Measurements from ENCODE around the gene L3MBTL4. TPM values are rescaled to one million over a fixed set of nuclear protein-coding genes. Genes with fewer than 3 reads are reported as not detected.

The L3MBTL4 gene
- total and polyA plus RNA-seq, 11 donors, result 0.27 to 3.3 (median 1.2) TPM

DNA sequence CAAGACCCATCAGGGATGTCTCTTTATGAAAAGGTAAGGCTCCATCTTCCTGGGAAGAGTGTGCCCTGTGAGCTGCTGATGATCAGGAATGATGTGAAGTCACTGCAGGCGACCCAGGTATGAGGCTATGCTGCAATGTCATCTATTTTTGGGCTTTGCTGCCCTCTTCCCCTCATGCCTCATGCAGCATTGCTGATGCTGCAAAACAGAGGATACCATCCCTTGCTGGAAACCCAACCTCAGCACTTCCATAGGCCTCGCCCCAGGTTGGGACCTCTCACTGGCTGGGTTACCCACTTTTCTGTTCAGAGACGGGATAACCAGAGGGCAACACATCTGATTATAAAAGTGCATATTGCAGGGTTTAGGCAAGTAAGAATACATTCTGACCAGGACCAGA is 255.8 kb downstream of the L3MBTL4 start:
- intact Hi-C loops (cut with DNase I), result no loop called here
- Histone ChIP-seq H3K27ac (no peak overlapping the region), H3K36me3 (no peaks in the 10 kb centered on the region), H3K4me3 (no peak overlapping the region), H3K9me3 (peaks cover 0 to 13% (median 4%) of the 10 kb centered on the region in 12 donors), H3K27me3 (no peaks in the 10 kb centered on the region), H3K4me1 (peaks cover 0 to 5% (median 0%) of the 10 kb centered on the region in 12 donors)
- TF ChIP-seq POLR2A (IDR thresholded peaks at IDR 0.05), result no peak
- TF ChIP-seq, protein P1, sequence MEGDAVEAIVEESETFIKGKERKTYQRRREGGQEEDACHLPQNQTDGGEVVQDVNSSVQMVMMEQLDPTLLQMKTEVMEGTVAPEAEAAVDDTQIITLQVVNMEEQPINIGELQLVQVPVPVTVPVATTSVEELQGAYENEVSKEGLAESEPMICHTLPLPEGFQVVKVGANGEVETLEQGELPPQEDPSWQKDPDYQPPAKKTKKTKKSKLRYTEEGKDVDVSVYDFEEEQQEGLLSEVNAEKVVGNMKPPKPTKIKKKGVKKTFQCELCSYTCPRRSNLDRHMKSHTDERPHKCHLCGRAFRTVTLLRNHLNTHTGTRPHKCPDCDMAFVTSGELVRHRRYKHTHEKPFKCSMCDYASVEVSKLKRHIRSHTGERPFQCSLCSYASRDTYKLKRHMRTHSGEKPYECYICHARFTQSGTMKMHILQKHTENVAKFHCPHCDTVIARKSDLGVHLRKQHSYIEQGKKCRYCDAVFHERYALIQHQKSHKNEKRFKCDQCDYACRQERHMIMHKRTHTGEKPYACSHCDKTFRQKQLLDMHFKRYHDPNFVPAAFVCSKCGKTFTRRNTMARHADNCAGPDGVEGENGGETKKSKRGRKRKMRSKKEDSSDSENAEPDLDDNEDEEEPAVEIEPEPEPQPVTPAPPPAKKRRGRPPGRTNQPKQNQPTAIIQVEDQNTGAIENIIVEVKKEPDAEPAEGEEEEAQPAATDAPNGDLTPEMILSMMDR (IDR thresholded peaks at IDR 0.05), result no peak
- ATAC-seq (no peak), DNase-seq (no peak)
- 91 to 94% (median 93%) methylated on average over 2 to 3 of the region's 3 CpGs for WGBS, 4 donors

DNA sequence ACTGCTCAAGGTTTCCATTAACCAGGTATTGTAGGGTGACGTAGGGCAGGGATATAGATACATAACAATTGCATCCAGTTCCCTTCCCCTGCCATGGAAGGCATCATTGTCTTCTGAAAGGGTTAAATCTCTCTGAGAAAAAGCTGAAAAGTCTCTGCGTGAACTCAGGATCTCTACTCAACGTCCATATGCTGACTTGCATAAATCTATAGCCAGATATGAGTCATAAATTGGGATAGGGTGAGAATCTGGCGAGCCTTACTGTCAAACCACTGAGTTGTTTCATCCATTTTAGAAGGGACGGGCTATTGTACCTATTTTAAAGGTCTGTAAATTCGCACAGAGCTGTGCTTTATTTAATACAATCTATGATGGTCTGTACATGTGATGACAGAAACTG is 258.3 kb downstream of the L3MBTL4 start:
- WGBS, 4 donors, result 81 to 87% (median 82%) methylated on average over 6 of the region's 6 CpGs

DNA sequence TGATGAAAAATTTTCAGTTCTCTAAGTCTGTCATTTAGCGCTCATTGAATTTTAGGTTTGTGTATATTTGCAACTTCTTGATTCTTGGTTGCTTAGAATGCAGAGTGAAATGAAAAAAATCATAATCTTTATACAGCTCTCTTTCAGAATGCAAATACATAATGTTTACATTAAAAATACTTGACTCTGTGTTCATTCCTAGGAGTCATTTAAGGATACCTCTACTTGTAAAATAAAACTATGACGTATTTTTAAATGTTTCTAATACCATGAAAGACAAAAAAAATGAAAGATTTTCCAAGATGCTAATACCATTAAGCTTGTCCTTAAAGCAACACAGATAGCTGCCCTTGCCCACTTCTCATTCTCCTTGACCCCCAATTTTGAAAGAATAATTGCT is 259.0 kb downstream of the L3MBTL4 start:
- Histone ChIP-seq H3K36me3 (no peaks in the 10 kb centered on the region), H3K27me3 (no peaks in the 10 kb centered on the region), H3K27ac (no peak overlapping the region), H3K9me3 (peaks cover 0 to 13% (median 0%) of the 10 kb centered on the region in 12 donors), H3K4me3 (no peak overlapping the region), H3K4me1 (peaks cover 0 to 5% (median 0%) of the 10 kb centered on the region in 12 donors)
- no peak for TF ChIP-seq POLR2A (IDR thresholded peaks at IDR 0.05)
- TF ChIP-seq, protein P1 (IDR thresholded peaks at IDR 0.05), result no peak
- ATAC-seq (no peak), DNase-seq (no peak)
- WGBS, 4 donors, result 91 to 98% (median 93%) methylated on average over 2 of the region's 2 CpGs
- intact Hi-C loops (cut with DNase I), result no loop called here

More for the DNA sequence above, 258.3 kb downstream of the L3MBTL4 start:
- Histone ChIP-seq H3K36me3 (no peaks in the 10 kb centered on the region), H3K27ac (no peak overlapping the region), H3K4me3 (no peak overlapping the region), H3K27me3 (no peaks in the 10 kb centered on the region), H3K4me1 (peaks cover 0 to 5% (median 0%) of the 10 kb centered on the region in 12 donors), H3K9me3 (peaks cover 0 to 13% (median 0%) of the 10 kb centered on the region in 12 donors)
- ATAC-seq, result no peak
- no peak for DNase-seq
- no peak for TF ChIP-seq POLR2A (IDR thresholded peaks at IDR 0.05)
- TF ChIP-seq, protein P1 (IDR thresholded peaks at IDR 0.05), result no peak
- intact Hi-C loops (cut with DNase I), result no loop called here

DNA sequence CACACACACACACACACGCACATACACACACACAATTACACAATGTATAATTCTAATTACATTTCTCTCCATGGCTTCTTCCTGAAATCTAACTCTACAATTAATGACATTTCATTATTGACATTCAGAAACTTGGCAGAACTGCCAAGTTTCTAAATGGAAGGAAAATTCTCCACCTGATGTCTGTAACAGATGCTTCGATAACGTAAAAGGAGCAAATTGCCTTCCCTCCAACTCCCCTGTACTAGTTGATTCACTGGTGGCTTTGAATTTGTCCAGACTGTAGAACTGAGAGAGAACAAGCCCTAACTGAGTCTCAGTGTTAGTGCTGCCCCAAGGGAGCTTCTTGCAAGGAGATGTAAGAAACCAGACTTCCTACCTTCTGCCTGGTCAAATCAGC is 264.3 kb downstream of the L3MBTL4 start:
- ATAC-seq (peak in 1 of 4 donors; percentile 89), DNase-seq (no peak)
- H3K27me3 ChIP-seq, result no peaks in the 10 kb centered on the region
- peaks cover 0 to 6% (median 0%) of the 10 kb centered on the region in 12 donors for H3K4me1 ChIP-seq
- no peak for TF ChIP-seq POLR2A (IDR thresholded peaks at IDR 0.05)
- TF ChIP-seq, protein P1 (IDR thresholded peaks at IDR 0.05), result no peak
- intact Hi-C loops (cut with DNase I), result no loop called here
- H3K4me3 ChIP-seq, result no peak overlapping the region
- H3K36me3 ChIP-seq, result no peaks in the 10 kb centered on the region
- no peak overlapping the region for H3K27ac ChIP-seq
- peaks cover 0 to 13% (median 0%) of the 10 kb centered on the region in 12 donors for H3K9me3 ChIP-seq
- WGBS, 4 donors, result 59 to 73% (median 65%) methylated on average over 3 of the region's 3 CpGs

Measured in heart left ventricle (tissue), 16 donors.